ENCODE measurements around the gene EPB41L4B. TPM values are rescaled to one million over a fixed set of nuclear protein-coding genes. Genes with fewer than 3 reads are reported as not detected.

Gene EPB41L4B
- total RNA-seq, 1 donor from 2014 or later = 4.7 TPM

DNA sequence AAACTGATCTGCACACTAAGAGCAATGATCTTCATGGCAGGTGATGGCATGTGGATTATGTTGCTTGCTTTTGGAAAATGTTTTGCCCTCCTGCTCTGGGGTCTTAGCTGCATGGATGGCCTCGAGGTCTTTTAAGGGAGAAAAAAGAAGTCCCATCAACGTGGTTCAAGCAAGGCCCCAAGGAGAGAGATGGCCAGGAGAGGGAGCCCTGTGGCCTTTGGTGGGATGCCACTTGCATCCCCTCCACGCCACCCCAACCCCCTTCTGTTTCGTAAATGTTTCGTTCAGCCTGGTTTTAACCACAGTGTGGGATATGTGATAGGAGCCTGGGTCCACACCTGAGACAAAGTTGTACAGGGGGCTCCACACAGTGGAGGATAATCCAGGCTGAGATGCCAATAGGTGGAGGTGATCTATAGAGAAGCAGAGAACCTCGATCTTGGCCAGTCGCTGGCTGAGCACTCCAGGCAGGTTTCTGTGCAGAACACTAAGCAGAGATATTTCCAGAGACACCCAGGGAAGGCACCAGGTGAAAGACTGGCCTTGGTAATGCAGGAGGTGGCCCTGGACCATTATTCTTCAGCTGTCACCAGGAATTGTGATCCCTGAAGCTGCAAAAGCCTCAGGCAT is 128.0 kb downstream of the EPB41L4B start:
- intact Hi-C loops (cut with DNase I) = no loop called here
- TF ChIP-seq, protein P1, sequence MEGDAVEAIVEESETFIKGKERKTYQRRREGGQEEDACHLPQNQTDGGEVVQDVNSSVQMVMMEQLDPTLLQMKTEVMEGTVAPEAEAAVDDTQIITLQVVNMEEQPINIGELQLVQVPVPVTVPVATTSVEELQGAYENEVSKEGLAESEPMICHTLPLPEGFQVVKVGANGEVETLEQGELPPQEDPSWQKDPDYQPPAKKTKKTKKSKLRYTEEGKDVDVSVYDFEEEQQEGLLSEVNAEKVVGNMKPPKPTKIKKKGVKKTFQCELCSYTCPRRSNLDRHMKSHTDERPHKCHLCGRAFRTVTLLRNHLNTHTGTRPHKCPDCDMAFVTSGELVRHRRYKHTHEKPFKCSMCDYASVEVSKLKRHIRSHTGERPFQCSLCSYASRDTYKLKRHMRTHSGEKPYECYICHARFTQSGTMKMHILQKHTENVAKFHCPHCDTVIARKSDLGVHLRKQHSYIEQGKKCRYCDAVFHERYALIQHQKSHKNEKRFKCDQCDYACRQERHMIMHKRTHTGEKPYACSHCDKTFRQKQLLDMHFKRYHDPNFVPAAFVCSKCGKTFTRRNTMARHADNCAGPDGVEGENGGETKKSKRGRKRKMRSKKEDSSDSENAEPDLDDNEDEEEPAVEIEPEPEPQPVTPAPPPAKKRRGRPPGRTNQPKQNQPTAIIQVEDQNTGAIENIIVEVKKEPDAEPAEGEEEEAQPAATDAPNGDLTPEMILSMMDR (IDR thresholded peaks at IDR 0.05) = no peak
- TF ChIP-seq POLR2A (IDR thresholded peaks at IDR 0.05) = no peak
- TF ChIP-seq POLR2AphosphoS5 (IDR thresholded peaks at IDR 0.05; ENCODE audit: insufficient read depth in 1 of 2, low read depth in 1 of 2) = no peak
- Histone ChIP-seq H3K9me3 (no peaks in the 10 kb centered on the region), H3K36me3 (no peaks in the 10 kb centered on the region), H3K27me3 (no peaks in the 10 kb centered on the region), H3K4me1 (no peaks in the 10 kb centered on the region), H3K27ac (no peak overlapping the region), H3K4me3 (no peak overlapping the region)
- DNase-seq (ENCODE audit: extremely low spot score in 2 of 2) = no peak

DNA sequence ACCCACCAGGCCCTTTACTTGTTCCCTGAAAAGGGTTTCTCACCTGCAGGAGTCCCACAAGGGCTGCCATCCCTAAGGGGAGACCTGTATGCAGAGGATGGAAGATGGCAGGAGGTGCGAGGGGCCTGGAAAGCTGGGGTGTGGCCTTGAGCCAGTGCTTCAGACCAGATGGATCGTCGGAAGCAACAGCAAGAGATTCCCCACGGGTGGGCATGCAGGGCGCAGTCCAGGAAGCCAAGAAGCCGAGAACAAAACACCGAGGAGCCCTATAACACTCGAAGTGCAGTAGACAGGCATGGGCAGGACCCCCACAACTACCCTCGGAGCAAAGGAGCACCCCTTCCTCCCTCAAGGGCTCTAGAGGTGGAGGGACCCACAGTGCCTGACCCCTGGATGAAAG is 129.1 kb downstream of the EPB41L4B start:
- DNase-seq (ENCODE audit: extremely low spot score in 2 of 2) = no peak
- H3K27me3 ChIP-seq = no peaks in the 10 kb centered on the region
- H3K4me3 ChIP-seq = no peak overlapping the region
- intact Hi-C loops (cut with DNase I) = no loop called here
- no peaks in the 10 kb centered on the region for H3K36me3 ChIP-seq
- TF ChIP-seq, protein P1 (IDR thresholded peaks at IDR 0.05) = no peak
- no peak for TF ChIP-seq POLR2AphosphoS5 (IDR thresholded peaks at IDR 0.05; ENCODE audit: insufficient read depth in 1 of 2, low read depth in 1 of 2)
- no peak for TF ChIP-seq POLR2A (IDR thresholded peaks at IDR 0.05)
- H3K4me1 ChIP-seq = no peaks in the 10 kb centered on the region
- no peak overlapping the region for H3K27ac ChIP-seq
- no peaks in the 10 kb centered on the region for H3K9me3 ChIP-seq

DNA sequence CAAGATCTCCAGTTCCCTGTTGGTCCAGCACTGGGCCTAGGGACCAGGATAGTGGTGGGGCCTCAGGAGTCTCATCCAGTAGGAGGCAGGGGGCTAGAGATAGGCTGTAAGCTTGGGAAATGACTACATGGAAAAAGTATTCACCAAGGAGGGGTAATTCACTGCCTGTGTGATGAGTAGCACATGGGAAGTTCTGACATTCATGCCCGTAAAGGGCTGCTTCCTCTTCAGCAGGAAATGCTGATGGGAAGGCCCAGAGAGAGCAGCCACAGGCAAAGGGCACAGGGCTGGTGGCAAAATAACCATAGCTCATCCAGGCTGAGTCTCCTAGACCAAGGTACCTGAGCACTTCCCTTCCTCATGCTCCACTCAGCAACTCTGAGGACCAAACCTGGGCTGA is 130.7 kb downstream of the EPB41L4B start:
- no peaks in the 10 kb centered on the region for H3K27me3 ChIP-seq
- no peak for DNase-seq (ENCODE audit: extremely low spot score in 2 of 2)

DNA sequence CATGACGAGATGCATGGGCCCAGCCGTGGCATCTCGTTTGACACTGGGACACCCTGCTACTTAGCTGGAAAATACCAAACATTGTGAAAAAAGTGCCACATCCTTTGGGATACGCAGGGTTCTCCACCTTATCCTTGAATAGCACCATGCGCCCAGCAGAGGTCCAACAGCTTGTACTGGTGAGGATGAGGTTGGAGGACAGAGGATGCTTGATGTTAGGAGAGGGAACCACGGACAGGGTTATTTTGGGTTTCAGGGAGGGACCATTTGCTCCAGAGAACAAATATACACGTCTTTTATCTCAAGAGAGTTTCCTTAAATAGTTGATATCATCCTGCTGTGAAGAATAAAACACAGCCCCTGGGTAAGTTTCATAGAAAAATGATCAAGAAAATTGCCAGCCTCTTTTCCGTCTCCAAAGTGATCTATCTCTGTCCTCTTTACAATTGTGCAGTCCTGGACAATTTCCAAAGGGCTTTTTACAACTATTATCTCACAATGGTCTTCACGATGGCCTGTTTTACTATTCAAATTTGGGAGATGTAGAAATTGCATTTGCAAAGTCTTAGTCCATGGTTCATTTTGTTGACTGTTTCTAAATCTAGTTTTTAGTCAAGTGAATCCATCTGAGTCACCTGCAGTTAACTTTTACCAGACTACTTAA is 133.9 kb downstream of the EPB41L4B start:
- no peaks in the 10 kb centered on the region for H3K27me3 ChIP-seq
- TF ChIP-seq POLR2A (IDR thresholded peaks at IDR 0.05) (no peak), POLR2AphosphoS5 (IDR thresholded peaks at IDR 0.05; ENCODE audit: insufficient read depth in 1 of 2, low read depth in 1 of 2) (no peak)
- TF ChIP-seq, protein P1 (IDR thresholded peaks at IDR 0.05) = no peak

More for the DNA sequence above, 130.7 kb downstream of the EPB41L4B start:
- Histone ChIP-seq H3K4me3 (no peak overlapping the region), H3K36me3 (no peaks in the 10 kb centered on the region), H3K4me1 (no peaks in the 10 kb centered on the region), H3K27ac (no peak overlapping the region), H3K9me3 (no peaks in the 10 kb centered on the region)
- TF ChIP-seq POLR2A (IDR thresholded peaks at IDR 0.05) (no peak), POLR2AphosphoS5 (IDR thresholded peaks at IDR 0.05; ENCODE audit: insufficient read depth in 1 of 2, low read depth in 1 of 2) (no peak)
- TF ChIP-seq, protein P1 (IDR thresholded peaks at IDR 0.05) = no peak
- intact Hi-C loops (cut with DNase I) = no loop called here

More for the DNA sequence above, 133.9 kb downstream of the EPB41L4B start:
- Histone ChIP-seq H3K4me1 (no peaks in the 10 kb centered on the region), H3K36me3 (no peaks in the 10 kb centered on the region), H3K4me3 (no peak overlapping the region), H3K9me3 (no peaks in the 10 kb centered on the region), H3K27ac (no peak overlapping the region)
- no peak for DNase-seq (ENCODE audit: extremely low spot score in 2 of 2)
- intact Hi-C loops (cut with DNase I) = no loop called here
